Suprapubic skin (tissue), 4 donors: Measurements from ENCODE around the gene ESRRG. TPM values are rescaled to one million over a fixed set of nuclear protein-coding genes. Genes with fewer than 3 reads are reported as not detected.
"Not testable (repeated sequence)": the region's sequence is repeated elsewhere in the genome, so short reads cannot be mapped to it uniquely, and the experiment has no call there.

Source experiments
- DNase-seq, 2 donors: peaks; one replicate each; pipeline ENCODE4 v3.0.0-alpha.2; 2019; ENCODE audit warnings: low spot score in 2 of 2
- H3K27ac ChIP-seq: fragments of 200-600 bp; sonication (generic); one replicate; pipeline ENCODE4 v1.5.1; 2019
- H3K27me3 ChIP-seq: fragments of 200-600 bp; sonication (generic); one replicate; pipeline ENCODE4 v1.5.1; 2019
- H3K36me3 ChIP-seq: fragments of 200-600 bp; sonication (generic); one replicate; pipeline ENCODE4 v1.5.1; 2019
- H3K4me1 ChIP-seq: fragments of 200-600 bp; sonication (generic); one replicate; pipeline ENCODE4 v1.5.1; 2019
- H3K4me3 ChIP-seq: fragments of 200-600 bp; sonication (generic); one replicate; pipeline ENCODE4 v1.5.1; 2019; ENCODE audit warnings: mild to moderate bottlenecking
- H3K9me3 ChIP-seq: fragments of 200-600 bp; sonication (generic); one replicate; pipeline ENCODE4 v1.5.1; 2019
- CTCF ChIP-seq, 2 donors: fragments of 200-600 bp in 1 of 2; fragments of 450-650 bp in 1 of 2; sonication (generic) in 1 of 2; IDR thresholded peaks; one replicate each; pipeline ENCODE4 v1.5.1; 2016 to 2019; ENCODE audit warnings: antibody characterized with exemption in 2 of 2, mild to moderate bottlenecking in 1 of 2, moderate library complexity in 1 of 2
- EP300 ChIP-seq: sonication (generic); formaldehyde crosslinking; IDR thresholded peaks from one replicate; pipeline ENCODE4 v1.6.1; 2017; ENCODE audit warnings: antibody characterized with exemption
- POLR2A ChIP-seq, 2 donors: fragments of 450-650 bp; IDR thresholded peaks; one replicate each; pipeline ENCODE4 v1.6.1; 2017; ENCODE audit warnings: antibody characterized with exemption in 2 of 2, mild to moderate bottlenecking in 2 of 2, moderate library complexity in 2 of 2
- POLR2AphosphoS5 ChIP-seq, 3 donors: sonication (generic); formaldehyde crosslinking; IDR thresholded peaks; one replicate each; pipeline ENCODE4 v1.6.1; 2017; ENCODE audit warnings: antibody characterized with exemption in 3 of 3
- WGBS: methylation state at CpG from one replicate; pipeline ENCODE4 v1.1.5; 2018; 5-methylcytosine and 5-hydroxymethylcytosine counted together
- total RNA-seq, 4 donors: library from RNA; depleted of rRNA; stranded (reverse); fragments of >200 nt; gene quantifications; one replicate each; pipeline ENCODE4 v1.1.0, GENCODE V29; 2016

ESRRG gene
- total RNA-seq, 4 donors from 2014 or later = 2.8 to 10.1 (median 4.6) TPM

- TF ChIP-seq POLR2AphosphoS5 (IDR thresholded peaks at IDR 0.05) (no peak), EP300 (no peak), CTCF (IDR thresholded peaks at IDR 0.05) (no peak), POLR2A (IDR thresholded peaks at IDR 0.05) (no peak)
- Histone ChIP-seq H3K4me1 (peaks cover 6% of the 10 kb centered on the region), H3K27me3 (peaks cover 6% of the 10 kb centered on the region), H3K27ac (no peak overlapping the region), H3K4me3 (no peak overlapping the region), H3K36me3 (no peaks in the 10 kb centered on the region), H3K9me3 (no peaks in the 10 kb centered on the region)
- DNase-seq = no peak
- 50% methylated on average over 4 of the region's 4 CpGs for WGBS
These were observed 17.6 kb downstream of the ESRRG start for GRCh38 chr1:216705676-216706075.

GRCh38 chr1:216704065-216704464 is 19.2 kb downstream of the ESRRG start:
- not testable (repeated sequence) for H3K27me3 ChIP-seq, H3K36me3 ChIP-seq, H3K4me3 ChIP-seq, H3K27ac ChIP-seq, H3K9me3 ChIP-seq, H3K4me1 ChIP-seq, DNase-seq
- 96% methylated on average over 9 of the region's 9 CpGs for WGBS

GRCh38 chr1:216702170-216702569 is 21.1 kb downstream of the ESRRG start:
- Histone ChIP-seq H3K36me3 (no peaks in the 10 kb centered on the region), H3K4me3 (no peak overlapping the region), H3K27ac (no peak overlapping the region), H3K9me3 (no peaks in the 10 kb centered on the region), H3K4me1 (peaks cover 6% of the 10 kb centered on the region), H3K27me3 (no peaks in the 10 kb centered on the region)
- DNase-seq = no peak
- TF ChIP-seq CTCF (IDR thresholded peaks at IDR 0.05) (no peak), POLR2AphosphoS5 (IDR thresholded peaks at IDR 0.05) (no peak), EP300 (no peak), POLR2A (IDR thresholded peaks at IDR 0.05) (no peak)
- 88% methylated on average over 3 of the region's 3 CpGs for WGBS

GRCh38 chr1:216700779-216701178 is 22.4 kb downstream of the ESRRG start:
- no peak for DNase-seq
- Histone ChIP-seq H3K9me3 (no peaks in the 10 kb centered on the region), H3K36me3 (no peaks in the 10 kb centered on the region), H3K27ac (no peak overlapping the region), H3K4me3 (no peak overlapping the region), H3K27me3 (no peaks in the 10 kb centered on the region), H3K4me1 (peaks cover 5% of the 10 kb centered on the region)
- 87% methylated on average over 4 of the region's 4 CpGs for WGBS
- TF ChIP-seq POLR2A (IDR thresholded peaks at IDR 0.05) (no peak), EP300 (no peak), POLR2AphosphoS5 (IDR thresholded peaks at IDR 0.05) (no peak), CTCF (IDR thresholded peaks at IDR 0.05) (no peak)

- 92% methylated on average over 3 of the region's 3 CpGs for WGBS
- DNase-seq = no peak
- H3K27ac ChIP-seq = no peak overlapping the region
- H3K4me3 ChIP-seq = no peak overlapping the region
- no peak for TF ChIP-seq CTCF (IDR thresholded peaks at IDR 0.05)
- TF ChIP-seq POLR2A (IDR thresholded peaks at IDR 0.05) = no peak
- TF ChIP-seq POLR2AphosphoS5 (IDR thresholded peaks at IDR 0.05) = no peak
- TF ChIP-seq EP300 = no peak
- no peaks in the 10 kb centered on the region for H3K9me3 ChIP-seq
- H3K36me3 ChIP-seq = no peaks in the 10 kb centered on the region
- H3K4me1 ChIP-seq = no peaks in the 10 kb centered on the region
- H3K27me3 ChIP-seq = no peaks in the 10 kb centered on the region
These were observed 31.5 kb downstream of the ESRRG start for GRCh38 chr1:216691710-216692109.

GRCh38 chr1:216690603-216691002 is 32.6 kb downstream of the ESRRG start:
- H3K36me3 ChIP-seq = no peaks in the 10 kb centered on the region
- DNase-seq = no peak
- TF ChIP-seq CTCF (IDR thresholded peaks at IDR 0.05) = no peak
- TF ChIP-seq POLR2A (IDR thresholded peaks at IDR 0.05) = no peak
- no peaks in the 10 kb centered on the region for H3K9me3 ChIP-seq
- 85% methylated on average over 1 of the region's 1 CpG for WGBS
- H3K27ac ChIP-seq = no peak overlapping the region
- no peaks in the 10 kb centered on the region for H3K4me1 ChIP-seq
- H3K27me3 ChIP-seq = no peaks in the 10 kb centered on the region
- no peak overlapping the region for H3K4me3 ChIP-seq
